H9 (cell line): ENCODE measurements around the gene LHX1. TPM values are rescaled to one million over a fixed set of nuclear protein-coding genes. Genes with fewer than 3 reads are reported as not detected.

Source experiments
- DNase-seq: peaks from one replicate; pipeline ENCODE4 v3.0.0-alpha.2; 2017
- H2AFZ ChIP-seq: one replicate; pipeline ENCODE4 v1.6.1; 2013; ENCODE audit warnings: mild to moderate bottlenecking, low read length, control low read depth, moderate library complexity
- H2AK5ac ChIP-seq: 2 replicates; pipeline ENCODE4 v1.6.1; 2013; ENCODE audit warnings: low read length, control low read depth, mixed read lengths; ENCODE audit not compliant: insufficient read length
- H2BK120ac ChIP-seq: one replicate; pipeline ENCODE4 v1.6.1; 2013; ENCODE audit warnings: low read depth, mild to moderate bottlenecking, low read length, control low read depth, inconsistent platforms; ENCODE audit not compliant: poor library complexity, severe bottlenecking
- H2BK12ac ChIP-seq: 2 replicates; pipeline ENCODE4 v1.6.1; 2013; ENCODE audit warnings: low read length, control low read depth, mixed read lengths, low read depth; ENCODE audit not compliant: insufficient read length
- H2BK15ac ChIP-seq: 2 replicates; pipeline ENCODE4 v1.6.1; 2013; ENCODE audit warnings: low read depth, low read length, control low read depth
- H2BK20ac ChIP-seq: one replicate; pipeline ENCODE4 v1.6.1; 2013; ENCODE audit warnings: low read depth, mild to moderate bottlenecking, low read length, control low read depth, inconsistent platforms; ENCODE audit not compliant: poor library complexity, severe bottlenecking
- H2BK5ac ChIP-seq: 2 replicates; pipeline ENCODE4 v1.6.1; 2013; ENCODE audit warnings: low read length, control low read depth, mixed read lengths; ENCODE audit not compliant: insufficient read length
- H3K14ac ChIP-seq: 2 replicates; pipeline ENCODE4 v1.6.1; 2013; ENCODE audit warnings: low read length, control low read depth; ENCODE audit not compliant: insufficient read depth
- H3K18ac ChIP-seq: 2 replicates; pipeline ENCODE4 v1.6.1; 2013; ENCODE audit warnings: low read depth, mild to moderate bottlenecking, mixed read lengths, low read length, control low read depth; ENCODE audit not compliant: insufficient read length
- H3K23ac ChIP-seq: 2 replicates; pipeline ENCODE4 v1.6.1; 2013; ENCODE audit warnings: low read length, control low read depth, mixed read lengths, low read depth; ENCODE audit not compliant: insufficient read length
- H3K23me2 ChIP-seq: 2 replicates; pipeline ENCODE4 v1.6.1; 2013; ENCODE audit warnings: low read depth, mild to moderate bottlenecking, mixed read lengths, low read length, control low read depth; ENCODE audit not compliant: insufficient read length, poor library complexity, severe bottlenecking
- H3K27ac ChIP-seq: 2 replicates; pipeline ENCODE4 v1.5.1; 2013; ENCODE audit warnings: low read length, control low read depth, mixed read lengths, low read depth; ENCODE audit not compliant: insufficient read length
- H3K27me3 ChIP-seq: 2 replicates; pipeline ENCODE4 v1.6.1; 2013; ENCODE audit warnings: low read length, control low read depth, inconsistent platforms; ENCODE audit not compliant: insufficient read depth
- H3K4ac ChIP-seq: 2 replicates; pipeline ENCODE4 v1.6.1; 2013; ENCODE audit warnings: low read depth, mild to moderate bottlenecking, control low read depth, inconsistent platforms, low read length, moderate library complexity
- H3K4me1 ChIP-seq: 2 replicates; pipeline ENCODE4 v1.6.1; 2013; ENCODE audit warnings: low read length, control low read depth, inconsistent platforms; ENCODE audit not compliant: insufficient read depth
- H3K4me2 ChIP-seq: 2 replicates; pipeline ENCODE4 v1.6.1; 2013; ENCODE audit warnings: low read length, control low read depth, mixed read lengths; ENCODE audit not compliant: insufficient read length, insufficient read depth
- H3K56ac ChIP-seq: 2 replicates; pipeline ENCODE4 v1.6.1; 2013; ENCODE audit warnings: low read depth, mild to moderate bottlenecking, mixed read lengths, low read length, control low read depth; ENCODE audit not compliant: insufficient read length
- H3K79me1 ChIP-seq: 2 replicates; pipeline ENCODE4 v1.6.1; 2013; ENCODE audit warnings: low read depth, mild to moderate bottlenecking, moderate library complexity, low read length, control low read depth, inconsistent platforms; ENCODE audit not compliant: insufficient read depth, poor library complexity, severe bottlenecking
- H3K79me2 ChIP-seq: 2 replicates; pipeline ENCODE4 v1.6.1; 2013; ENCODE audit warnings: low read length, control low read depth, inconsistent platforms; ENCODE audit not compliant: insufficient read depth
- H3K9ac ChIP-seq: 2 replicates; pipeline ENCODE4 v1.6.1; 2013; ENCODE audit warnings: low read length, control low read depth, mixed read lengths; ENCODE audit not compliant: insufficient read length; ENCODE audit errors: extremely low read depth
- H3K9me3 ChIP-seq: one replicate; pipeline ENCODE4 v1.6.1; 2013; ENCODE audit warnings: low read depth, low read length, inconsistent platforms; ENCODE audit not compliant: control insufficient read depth
- H3T11ph ChIP-seq: one replicate; pipeline ENCODE4 v1.6.1; 2013; ENCODE audit warnings: mild to moderate bottlenecking, low read length, control low read depth, inconsistent platforms
- H4K20me1 ChIP-seq: one replicate; pipeline ENCODE4 v1.6.1; 2013; ENCODE audit not compliant: control insufficient read depth, insufficient read length, insufficient read depth
- H4K5ac ChIP-seq: 2 replicates; pipeline ENCODE4 v1.6.1; 2013; ENCODE audit warnings: low read depth, mild to moderate bottlenecking, mixed read lengths, low read length, control low read depth; ENCODE audit not compliant: insufficient read length
- H4K8ac ChIP-seq: replicated peaks from 2 replicates; pipeline ENCODE4 v1.6.1; 2013; ENCODE audit warnings: low read length, control low read depth, mixed read lengths, low read depth; ENCODE audit not compliant: insufficient read length
- H4K91ac ChIP-seq: 2 replicates; pipeline ENCODE4 v1.6.1; 2013; ENCODE audit warnings: low read depth, mild to moderate bottlenecking, moderate library complexity, mixed read lengths, low read length, control low read depth; ENCODE audit not compliant: insufficient read length
- H3K27ac Mint-ChIP-seq, 3 experiments: 2 replicates in 2 of 3; 3 replicates in 1 of 3; pipeline ENCODE4 v1.8.0; 2020 to 2021; ENCODE audit warnings: mixed read lengths in 3 of 3, mild to moderate bottlenecking in 1 of 3, moderate library complexity in 1 of 3
- H3K27me3 Mint-ChIP-seq: 2 replicates; pipeline ENCODE4 v1.8.0; 2021; ENCODE audit warnings: low read depth, mild to moderate bottlenecking, moderate library complexity, mixed read lengths
- H3K36me3 Mint-ChIP-seq, 3 experiments: 2 replicates in 2 of 3; 3 replicates in 1 of 3; pipeline ENCODE4 v1.8.0; 2020 to 2021; ENCODE audit warnings: low read depth in 3 of 3, mixed read lengths in 3 of 3; ENCODE audit not compliant: insufficient read depth in 1 of 3
- H3K4me1 Mint-ChIP-seq, 2 experiments: 2 replicates each; pipeline ENCODE4 v1.8.0; 2020; ENCODE audit warnings: mixed read lengths in 2 of 2
- H3K4me3 Mint-ChIP-seq, 2 experiments: 2 replicates in 1 of 2; 3 replicates in 1 of 2; pipeline ENCODE4 v1.8.0; 2020 to 2021; ENCODE audit warnings: mild to moderate bottlenecking in 2 of 2, mixed read lengths in 2 of 2, moderate library complexity in 1 of 2
- H3K9me3 Mint-ChIP-seq, 2 experiments: 2 replicates in 1 of 2; 3 replicates in 1 of 2; pipeline ENCODE4 v1.8.0; 2020; ENCODE audit warnings: mild to moderate bottlenecking in 2 of 2, mixed read lengths in 2 of 2, moderate library complexity in 1 of 2
- CTCF ChIP-seq: fragments of 200-600 bp; sonication (generic); conservative IDR thresholded peaks from 3 replicates; pipeline ENCODE4 v1.8.0; 2021; ENCODE audit warnings: antibody characterized with exemption, mild to moderate bottlenecking
- total RNA-seq: library from RNA; stranded (reverse); gene quantifications from 2 replicates; pipeline ENCODE4 v1.2.1, GENCODE V29; 2021

LHX1 gene
- total RNA-seq, 1 experiment from 2014 or later: 0.22 TPM

- Histone ChIP-seq H3K18ac (no peak overlapping the region), H3K79me1 (no peaks in the 10 kb centered on the region), H3K9ac (no peak overlapping the region), H2BK12ac (no peak overlapping the region), H3K27me3 (no peaks in the 10 kb centered on the region), H2BK120ac (no peak overlapping the region), H2AFZ (no peak overlapping the region), H2BK20ac (no peak overlapping the region), H3K4me2 (no peak overlapping the region), H2BK5ac (no peak overlapping the region), H3K27ac (no peak overlapping the region), H3K4me1 (no peaks in the 10 kb centered on the region), H3K56ac (no peak overlapping the region), H3K4ac (no peak overlapping the region), H2BK15ac (no peak overlapping the region), H3K9me3 (no peaks in the 10 kb centered on the region), H3K23ac (no peak overlapping the region), H4K5ac (no peak overlapping the region), H4K20me1 (no peaks in the 10 kb centered on the region), H4K8ac (no peak overlapping the region), H3K79me2 (no peaks in the 10 kb centered on the region), H3K14ac (no peak overlapping the region), H2AK5ac (no peak overlapping the region), H3T11ph (no peak overlapping the region), H3K23me2 (no peaks in the 10 kb centered on the region), H4K91ac (no peak overlapping the region)
- Mint-ChIP-seq H3K27ac (no peak overlapping the region; a peak in 1 of 7 replicates), H3K27me3 (no peaks in the 10 kb centered on the region), H3K4me3 (no peak overlapping the region), H3K36me3 (peaks cover 43 to 69% (median 65%) of the 10 kb centered on the region in 3 experiments), H3K9me3 (peaks cover 0 to 2% of the 10 kb centered on the region in 2 experiments; a peak in 2 of 5 replicates), H3K4me1 (no peaks in the 10 kb centered on the region)
- no peak for DNase-seq
- no peak for TF ChIP-seq CTCF
These were observed 56.0 kb downstream of the LHX1 start for GRCh38 chr17:36993227-36993626.

Other genes starting within 250 kb of the LHX1 start
- 69.6 and 74.9 TPM in 2 replicates for gene AATF, start 11.5 kb downstream of the LHX1 start, total RNA-seq